ENCODE measurements around the gene CYP4F8. TPM values are rescaled to one million over a fixed set of nuclear protein-coding genes. Genes with fewer than 3 reads are reported as not detected.
"Not testable (repeated sequence)": the region's sequence is repeated elsewhere in the genome, so short reads cannot be mapped to it uniquely, and the experiment has no call there.

Gene CYP4F8
- total RNA-seq, 1 donor from 2014 or later: not detected

DNA sequence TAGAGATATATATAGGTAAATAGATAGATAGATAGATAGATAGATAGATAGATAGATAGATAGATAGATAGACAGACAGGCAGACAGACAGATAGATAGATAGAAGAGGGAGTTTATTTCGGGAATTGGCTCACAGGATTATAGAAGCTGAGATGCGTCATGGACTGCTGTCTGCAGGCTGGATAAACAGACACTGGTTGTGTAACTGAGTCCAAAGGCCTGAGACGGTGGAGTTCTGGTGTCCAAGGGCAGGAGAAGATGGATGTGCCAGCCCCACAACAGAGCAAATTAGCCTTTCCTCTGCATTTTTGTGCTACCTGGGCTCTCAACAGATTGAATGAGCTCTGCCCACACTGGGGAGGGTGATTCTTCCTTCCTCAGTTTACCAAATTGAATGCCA lies 28.4 kb downstream of the CYP4F8 start:
- no peak for DNase-seq (ENCODE audit: low read depth, low spot score)

- DNase-seq (ENCODE audit: low read depth, low spot score): no peak
Measured at GRCh38 chr19:15644066-15644741, 29.2 kb downstream of the CYP4F8 start.

DNA sequence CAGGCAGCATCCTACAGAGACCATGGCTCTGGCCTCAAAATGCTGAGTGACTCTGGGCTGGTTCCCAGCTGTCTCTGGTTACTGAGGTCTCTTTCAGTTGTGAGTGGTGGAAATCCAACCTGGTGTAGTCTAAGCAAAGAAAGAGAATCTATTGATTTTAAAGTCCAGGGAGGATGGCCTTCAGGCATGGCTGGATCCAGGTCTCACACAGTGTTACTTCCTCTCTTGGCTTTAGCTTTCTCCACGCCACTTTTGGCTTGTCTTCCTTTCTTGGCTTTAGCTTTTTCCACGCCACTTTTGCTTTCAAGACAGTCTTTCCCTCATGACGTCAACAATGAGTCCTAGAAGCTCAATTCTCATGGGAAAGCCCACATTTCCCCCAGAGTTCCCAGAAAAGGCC lies 29.8 kb downstream of the CYP4F8 start:
- DNase-seq (ENCODE audit: low read depth, low spot score): no peak

DNA sequence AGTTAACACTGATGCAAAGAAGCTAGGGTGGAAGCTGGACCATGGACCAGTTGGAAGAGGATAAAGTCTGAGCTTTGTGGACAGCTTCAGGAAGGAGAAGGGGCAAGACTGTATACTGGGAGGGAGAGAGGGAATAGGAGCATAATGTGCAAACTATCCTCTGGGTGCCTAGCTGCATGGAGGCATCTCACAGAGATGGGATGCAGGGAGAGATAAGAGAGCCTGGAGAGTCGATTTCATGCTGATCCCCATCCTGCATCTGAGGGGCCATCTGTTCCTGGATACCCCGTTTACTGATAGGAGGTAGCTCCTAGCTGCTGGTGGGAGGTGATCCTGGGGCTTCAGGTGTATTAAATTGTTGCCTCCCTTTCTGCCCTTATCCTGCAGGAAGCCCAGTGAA lies 34.5 kb downstream of the CYP4F8 start:
- no peak for DNase-seq (ENCODE audit: low read depth, low spot score)

DNA sequence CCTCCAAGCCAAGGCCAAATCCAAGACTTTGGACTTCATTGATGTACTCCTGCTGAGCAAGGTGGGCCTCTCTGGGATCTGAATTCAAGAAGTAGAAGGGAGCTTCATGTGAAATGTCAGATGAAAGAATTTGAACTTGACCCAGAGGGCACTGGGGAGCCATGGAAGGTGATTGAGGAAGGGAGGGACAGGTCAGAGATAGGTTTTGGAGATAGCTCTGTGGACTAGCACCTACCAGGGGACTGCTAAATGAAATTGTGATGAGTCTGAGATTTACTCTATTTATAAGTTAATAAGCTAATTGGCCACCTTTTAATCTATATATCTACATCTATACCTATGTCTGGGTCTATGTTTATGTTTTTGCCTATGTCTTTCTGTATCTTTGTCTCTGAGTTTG lies 35.1 kb downstream of the CYP4F8 start:
- DNase-seq (ENCODE audit: low read depth, low spot score): not testable (repeated sequence)

DNA sequence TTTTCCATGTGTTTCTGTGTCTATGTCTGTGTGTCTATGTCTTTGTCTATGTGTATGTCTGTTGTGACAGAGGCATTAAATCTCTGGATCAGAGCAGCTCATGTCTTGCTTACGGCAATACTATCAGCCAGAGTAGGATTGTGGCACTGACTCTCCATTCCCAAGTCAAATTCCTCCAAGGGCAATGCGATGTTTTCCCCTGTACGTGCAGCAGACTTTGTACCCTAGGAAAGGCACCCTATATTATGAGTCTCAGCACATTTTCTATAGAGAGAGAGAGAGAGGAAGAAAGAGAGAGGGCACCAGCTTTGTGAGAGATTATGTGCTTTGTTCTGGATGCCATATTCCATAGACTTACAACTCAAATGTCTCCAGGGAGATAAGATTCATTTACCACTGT lies 36.8 kb downstream of the CYP4F8 start:
- DNase-seq (ENCODE audit: low read depth, low spot score): no peak

GRCh38 chr19:15652559-15653278 lies 37.7 kb downstream of the CYP4F8 start:
- no peak for DNase-seq (ENCODE audit: low read depth, low spot score)

- no peak for DNase-seq (ENCODE audit: low read depth, low spot score)
Measured at GRCh38 chr19:15656467-15656866, 41.4 kb downstream of the CYP4F8 start.

DNA sequence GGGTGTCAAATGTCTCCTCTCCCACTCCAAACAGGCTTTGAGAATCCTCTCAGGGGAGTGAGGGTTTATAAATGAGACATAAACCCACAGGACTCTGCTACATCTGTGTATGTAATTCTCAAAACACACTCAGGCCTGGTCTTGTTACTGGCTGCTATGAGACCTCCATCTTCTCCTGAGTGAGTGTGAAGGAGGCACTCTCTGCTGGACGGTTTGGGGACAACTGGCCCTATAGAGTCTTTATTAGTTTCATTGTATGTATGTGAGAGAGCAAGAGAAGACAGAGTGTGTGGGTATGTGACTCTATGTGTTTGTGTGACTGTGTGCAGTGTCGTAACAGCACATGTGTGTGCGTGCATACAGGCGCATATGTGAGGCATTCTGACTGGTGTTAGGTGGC lies 48.2 kb downstream of the CYP4F8 start:
- DNase-seq (ENCODE audit: low read depth, low spot score): no peak

- DNase-seq (ENCODE audit: low read depth, low spot score): no peak
Measured at GRCh38 chr19:15666186-15666585, 51.2 kb downstream of the CYP4F8 start.

DNA sequence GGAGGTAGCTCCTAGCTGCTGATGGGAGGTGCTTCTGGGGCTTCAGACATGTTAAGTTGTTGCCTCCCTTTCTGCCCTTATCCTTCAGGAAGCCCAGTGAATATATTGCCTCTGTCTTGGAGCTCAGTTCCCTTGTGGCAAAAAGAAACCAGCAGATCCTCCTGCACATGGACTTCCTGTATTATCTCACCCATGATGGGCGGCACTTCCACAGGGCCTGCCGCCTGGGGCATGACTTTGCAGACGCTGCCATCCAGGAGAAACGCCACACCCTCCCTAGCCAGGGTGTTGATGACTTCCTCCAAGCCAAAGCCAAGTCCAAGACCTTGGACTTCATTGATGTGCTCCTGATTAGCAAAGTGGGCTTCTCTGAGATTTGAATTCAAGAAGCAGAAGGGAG lies 51.9 kb downstream of the CYP4F8 start:
- no peak for DNase-seq (ENCODE audit: low read depth, low spot score)

GRCh38 chr19:15669440-15669839 lies 54.4 kb downstream of the CYP4F8 start:
- DNase-seq (ENCODE audit: low read depth, low spot score): no peak

GRCh38 chr19:15669891-15670290 lies 54.9 kb downstream of the CYP4F8 start:
- no peak for DNase-seq (ENCODE audit: low read depth, low spot score)

DNA sequence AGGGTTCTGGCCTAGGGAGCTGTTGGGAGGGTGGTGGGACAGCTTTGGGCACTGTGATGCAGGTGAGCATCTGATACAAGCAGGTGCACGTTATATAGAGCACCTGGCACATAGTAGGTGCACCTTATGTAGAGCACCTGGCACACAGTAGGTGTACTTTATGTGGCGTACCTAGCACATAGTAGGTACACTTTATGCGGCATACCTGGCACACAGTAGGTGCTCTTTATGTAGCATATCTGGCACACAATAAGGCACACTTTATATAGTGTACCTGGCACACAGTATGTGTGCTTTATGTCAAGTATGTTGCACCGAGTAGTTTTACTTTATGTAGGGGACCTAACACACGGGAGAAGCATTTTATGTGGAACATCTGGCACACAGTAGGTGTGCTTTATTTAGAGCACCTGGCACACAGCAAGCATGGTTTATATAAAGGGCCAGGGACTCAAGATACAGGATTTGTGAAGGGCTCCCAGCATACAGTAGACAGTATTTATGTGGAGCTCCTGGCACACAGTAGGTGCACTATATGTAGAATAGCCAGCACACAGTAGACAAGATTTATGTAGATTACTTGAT lies 56.3 kb downstream of the CYP4F8 start:
- no peak for DNase-seq (ENCODE audit: low read depth, low spot score)

- no peak for DNase-seq (ENCODE audit: low read depth, low spot score)
Measured at GRCh38 chr19:15671891-15672579, 57.0 kb downstream of the CYP4F8 start.

- no peak for DNase-seq (ENCODE audit: low read depth, low spot score)
Measured at GRCh38 chr19:15672580-15673175, 57.7 kb downstream of the CYP4F8 start, which contains the start of gene CYP4F12. Gene CYP4F12 (plus strand): TSS chr19:15673087. CDS start chr19:15673530, 443 bp downstream.

DNA sequence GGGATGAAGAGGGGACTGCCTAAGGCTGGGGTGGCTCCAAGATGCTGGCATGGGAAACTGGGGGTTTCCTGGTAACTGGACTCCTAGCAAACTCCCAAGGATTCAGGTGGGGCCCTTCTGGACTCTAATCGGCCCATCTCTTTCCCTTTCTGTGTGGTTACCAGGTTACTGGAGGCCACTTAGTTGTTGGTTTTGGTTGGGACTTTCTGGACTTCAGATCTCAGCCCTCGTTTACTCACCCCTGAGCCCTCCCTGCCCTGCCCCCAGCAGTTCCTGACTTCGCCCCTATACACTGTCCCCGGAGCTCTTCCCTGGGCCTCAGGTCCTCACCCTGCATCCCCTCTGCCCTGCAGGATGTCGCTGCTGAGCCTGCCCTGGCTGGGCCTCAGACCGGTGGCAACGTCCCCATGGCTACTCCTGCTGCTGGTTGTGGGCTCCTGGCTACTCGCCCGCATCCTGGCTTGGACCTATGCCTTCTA lies 58.2 kb downstream of the CYP4F8 start:
- no peak for DNase-seq (ENCODE audit: low read depth, low spot score)

- no peak for DNase-seq (ENCODE audit: low read depth, low spot score)
Measured at GRCh38 chr19:15675560-15675959, 60.5 kb downstream of the CYP4F8 start.

DNA sequence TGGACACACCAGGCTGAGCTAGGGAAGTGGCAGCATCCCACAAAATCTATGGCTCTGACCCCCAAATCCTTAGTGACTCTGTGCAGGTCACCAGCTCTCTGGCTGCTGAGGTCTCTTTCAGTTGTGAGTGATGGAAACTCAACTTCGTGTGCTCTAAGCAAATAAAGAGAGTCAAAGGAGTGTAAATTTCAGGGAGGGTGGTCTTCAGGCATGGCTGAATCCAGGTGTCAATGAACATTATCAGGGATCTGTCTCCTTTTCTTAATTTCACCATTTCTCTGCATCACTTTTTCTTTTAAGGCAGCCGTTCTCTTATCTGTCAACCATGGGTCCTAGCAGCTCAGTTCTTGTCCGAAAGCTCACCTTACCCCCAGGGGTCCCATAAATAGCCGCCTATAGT lies 64.1 kb downstream of the CYP4F8 start:
- DNase-seq (ENCODE audit: low read depth, low spot score): no peak

DNA sequence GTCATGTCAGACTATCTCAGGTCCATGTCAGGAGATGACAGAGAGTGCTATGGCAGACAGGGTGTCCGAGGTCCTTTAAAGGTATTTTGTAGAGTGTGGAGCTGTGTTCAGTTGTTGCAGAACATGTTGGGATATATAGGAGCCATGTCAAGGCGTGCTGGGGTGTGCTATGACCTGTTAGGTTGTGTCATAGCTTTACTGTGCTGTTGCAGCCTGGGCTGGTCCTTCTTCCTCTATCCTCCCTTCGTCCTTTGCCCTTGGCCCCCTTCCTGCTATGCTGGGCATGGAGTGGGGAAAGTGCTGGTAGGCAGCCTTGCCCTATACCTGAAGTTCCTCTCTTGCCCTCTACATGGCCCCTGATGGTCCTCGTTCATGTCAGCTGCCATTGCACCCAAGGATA lies 64.8 kb downstream of the CYP4F8 start:
- not testable (repeated sequence) for DNase-seq (ENCODE audit: low read depth, low spot score)

All from pulmonary artery endothelial cell (primary cell).